HEK293 (cell line): ENCODE data around the gene ATXN2.

Experiments used
- CTCF ChIA-PET: fragments of 350-600 bp; formaldehyde crosslinking; extraction: SDS; loops from one replicate; lab custom pipeline; 2021; ENCODE audit warnings: antibody characterized with exemption; lab: Yijun Ruan, JAX
- POLR2A ChIA-PET: fragments of 300-600 bp; formaldehyde crosslinking; extraction: SDS; loops from one replicate; lab custom pipeline; 2020; ENCODE audit warnings: antibody characterized with exemption, inconsistent platforms; lab: Yijun Ruan, JAX
- H3K27ac ChIP-seq: fragments of 200-500 bp; sonication (Bioruptor generic); 2 replicates; pipeline ENCODE4 v1.5.1; 2014; ENCODE audit warnings: low read depth, low read length, control low read depth, inconsistent platforms; ENCODE audit errors: extremely low read depth
- H3K36me3 ChIP-seq, 2 experiments: fragments of 200-500 bp in 1 of 2; sonication (Bioruptor generic) in 1 of 2; 1 replicate in 1 of 2; 2 replicates in 1 of 2; pipeline ENCODE4 v1.5.1; 2014 to 2017; ENCODE audit warnings: inconsistent platforms in 2 of 2, low read length in 2 of 2; ENCODE audit not compliant: control insufficient read depth in 2 of 2, insufficient read depth in 1 of 2
- H3K4me1 ChIP-seq: fragments of 200-500 bp; sonication (Bioruptor generic); 2 replicates; pipeline ENCODE4 v1.5.1; 2014; ENCODE audit warnings: mild to moderate bottlenecking, low read length, inconsistent platforms; ENCODE audit not compliant: control insufficient read depth, insufficient read depth
- H3K4me3 ChIP-seq: 2 replicates; pipeline ENCODE4 v1.5.1; 2011; ENCODE audit warnings: low read depth, mild to moderate bottlenecking, control low read depth, low read length, moderate library complexity
- H3K9me3 ChIP-seq: fragments of 200-500 bp; sonication (Bioruptor generic); 2 replicates; pipeline ENCODE4 v1.5.1; 2014; ENCODE audit warnings: low read depth, low read length, inconsistent platforms; ENCODE audit not compliant: control insufficient read depth, insufficient read depth
- GFI1B ChIP-seq: fragments of 450-650 bp; formaldehyde crosslinking; IDR thresholded peaks from 2 replicates; pipeline ENCODE4 v1.5.1; 2016; ENCODE audit warnings: missing biosample characterization, missing genetic modification characterization
- GLIS1 ChIP-seq: fragments of 450-650 bp; formaldehyde crosslinking; IDR thresholded peaks from 2 replicates; pipeline ENCODE4 v1.5.1; 2016; ENCODE audit warnings: missing biosample characterization, missing genetic modification characterization
- OVOL3 ChIP-seq: fragments of 450-650 bp; formaldehyde crosslinking; IDR thresholded peaks from 2 replicates; pipeline ENCODE4 v1.5.1; 2016; ENCODE audit warnings: missing biosample characterization, missing genetic modification characterization
- ZBTB10 ChIP-seq: fragments of 450-650 bp; formaldehyde crosslinking; IDR thresholded peaks from 2 replicates; pipeline ENCODE4 v1.5.1; 2016; ENCODE audit warnings: missing biosample characterization, missing genetic modification characterization
- ZBTB11 ChIP-seq: fragments of 450-650 bp; formaldehyde crosslinking; conservative IDR thresholded peaks from 2 replicates; pipeline ENCODE4 v1.5.1; 2016; ENCODE audit warnings: low read depth, missing biosample characterization, missing genetic modification characterization
- ZBTB8A ChIP-seq: fragments of 450-650 bp; formaldehyde crosslinking; IDR thresholded peaks from 2 replicates; pipeline ENCODE4 v1.5.1; 2016; ENCODE audit warnings: missing biosample characterization, missing genetic modification characterization
- ZNF112 ChIP-seq: fragments of 450-650 bp; formaldehyde crosslinking; IDR thresholded peaks from 2 replicates; pipeline ENCODE4 v1.5.0; 2017; ENCODE audit warnings: missing biosample characterization, missing genetic modification characterization
- ZNF140 ChIP-seq: fragments of 450-650 bp; formaldehyde crosslinking; IDR thresholded peaks from 2 replicates; pipeline ENCODE4 v1.5.1; 2016; ENCODE audit warnings: missing biosample characterization, missing genetic modification characterization
- ZNF239 ChIP-seq: fragments of 450-650 bp; formaldehyde crosslinking; IDR thresholded peaks from 2 replicates; pipeline ENCODE4 v1.5.1; 2016; ENCODE audit warnings: missing biosample characterization, missing genetic modification characterization
- ZNF248 ChIP-seq: fragments of 450-650 bp; formaldehyde crosslinking; IDR thresholded peaks from 2 replicates; pipeline ENCODE4 v1.5.1; 2017; ENCODE audit warnings: missing biosample characterization, missing genetic modification characterization
- ZNF26 ChIP-seq: fragments of 450-650 bp; formaldehyde crosslinking; IDR thresholded peaks from 2 replicates; pipeline ENCODE4 v1.5.1; 2016; ENCODE audit warnings: missing biosample characterization, missing genetic modification characterization
- ZNF335 ChIP-seq: fragments of 450-650 bp; formaldehyde crosslinking; conservative IDR thresholded peaks from 2 replicates; pipeline ENCODE4 v1.5.1; 2016; ENCODE audit warnings: missing biosample characterization, missing genetic modification characterization
- ZNF350 ChIP-seq: fragments of 450-650 bp; formaldehyde crosslinking; IDR thresholded peaks from 2 replicates; pipeline ENCODE4 v1.5.0; 2017; ENCODE audit warnings: missing biosample characterization, mild to moderate bottlenecking, missing genetic modification characterization
- ZNF37A ChIP-seq: fragments of 450-650 bp; IDR thresholded peaks from 2 replicates; pipeline ENCODE4 v1.5.1; 2018; ENCODE audit warnings: missing biosample characterization, missing genetic modification characterization
- ZNF416 ChIP-seq: fragments of 450-650 bp; formaldehyde crosslinking; IDR thresholded peaks from 2 replicates; pipeline ENCODE4 v1.5.1; 2016; ENCODE audit warnings: missing biosample characterization, missing genetic modification characterization
- ZNF510 ChIP-seq: fragments of 450-650 bp; formaldehyde crosslinking; IDR thresholded peaks from 2 replicates; pipeline ENCODE4 v1.5.1; 2018; ENCODE audit warnings: mild to moderate bottlenecking, missing genetic modification characterization, missing biosample characterization; ENCODE audit not compliant: insufficient replicate concordance
- ZNF518A ChIP-seq: fragments of 450-650 bp; formaldehyde crosslinking; conservative IDR thresholded peaks from 2 replicates; pipeline ENCODE4 v1.5.1; 2016; ENCODE audit warnings: low read depth, missing biosample characterization, missing genetic modification characterization
- ZNF596 ChIP-seq: fragments of 450-650 bp; IDR thresholded peaks from 2 replicates; pipeline ENCODE4 v1.5.0; 2018; ENCODE audit warnings: missing biosample characterization, mild to moderate bottlenecking, missing genetic modification characterization, moderate library complexity
- ZNF600 ChIP-seq: fragments of 450-650 bp; formaldehyde crosslinking; IDR thresholded peaks from 2 replicates; pipeline ENCODE4 v1.5.1; 2016; ENCODE audit warnings: missing biosample characterization, missing genetic modification characterization
- ZNF704 ChIP-seq: fragments of 450-650 bp; formaldehyde crosslinking; IDR thresholded peaks from 2 replicates; pipeline ENCODE4 v1.5.1; 2016; ENCODE audit warnings: missing biosample characterization, missing genetic modification characterization
- ZNF791 ChIP-seq: fragments of 450-650 bp; formaldehyde crosslinking; IDR thresholded peaks from 2 replicates; pipeline ENCODE4 v1.5.1; 2016; ENCODE audit warnings: missing biosample characterization, missing genetic modification characterization
- ZNF843 ChIP-seq: fragments of 450-650 bp; formaldehyde crosslinking; IDR thresholded peaks from 2 replicates; pipeline ENCODE4 v1.5.1; 2016; ENCODE audit warnings: missing biosample characterization, missing genetic modification characterization
- ZSCAN30 ChIP-seq: fragments of 450-650 bp; IDR thresholded peaks from 2 replicates; pipeline ENCODE4 v1.5.1; 2018; ENCODE audit warnings: missing biosample characterization, mild to moderate bottlenecking, missing genetic modification characterization, moderate library complexity
- ZSCAN5A ChIP-seq: fragments of 450-650 bp; formaldehyde crosslinking; IDR thresholded peaks from 2 replicates; pipeline ENCODE4 v1.5.1; 2016; ENCODE audit warnings: missing biosample characterization, missing genetic modification characterization

The ATXN2 gene

GRCh38 chr12:111643427-111643826 is 44.3 kb upstream of the ATXN2 start:
- H3K36me3 ChIP-seq: peaks cover 20 to 47% of the 10 kb centered on the region in 2 experiments; a peak in 2 of 3 replicates
- H3K4me3 ChIP-seq: no peak overlapping the region
- CTCF ChIA-PET: interaction anchor here (1.3 kb wide), 2 partner anchors 16 to 192 kb away, joined by 5 to 7 read pairs; no protein-coding TSS in a partner anchor
- POLR2A ChIA-PET: no interaction called here
- peak overlapping the region; percentile 88 for H3K27ac ChIP-seq
- no peaks in the 10 kb centered on the region for H3K9me3 ChIP-seq
- peaks cover 18% of the 10 kb centered on the region for H3K4me1 ChIP-seq
- peak; percentile 81; the same call in 1 of the 2 replicates for TF ChIP-seq ZSCAN30 (tag by site-specific recombination)
- TF ChIP-seq ZBTB11 (tag by site-specific recombination): no peak
- no peak for TF ChIP-seq ZNF248 (tag by site-specific recombination)
- no peak for TF ChIP-seq ZNF791 (tag by site-specific recombination)
- no peak for TF ChIP-seq ZNF416 (tag by site-specific recombination)
- TF ChIP-seq OVOL3 (tag by site-specific recombination): peak; percentile 54; the same call in 1 of the 2 replicates
- no peak for TF ChIP-seq ZNF704 (tag by site-specific recombination)
- TF ChIP-seq ZNF37A (tag by site-specific recombination): no peak
- no peak for TF ChIP-seq ZNF350
- no peak for TF ChIP-seq ZSCAN5A
- TF ChIP-seq ZNF26: no peak
- no peak for TF ChIP-seq ZNF518A (tag by site-specific recombination)
- TF ChIP-seq ZBTB10 (tag by site-specific recombination): no peak
- TF ChIP-seq ZNF843 (tag by site-specific recombination): peak; percentile 72
- no peak for TF ChIP-seq ZNF140 (tag by site-specific recombination)
- no peak for TF ChIP-seq ZNF596
- no peak for TF ChIP-seq ZNF239
- TF ChIP-seq ZNF335 (tag by site-specific recombination): 0 out of 2 replicates have a peak, but pooled peaks have one; percentile 17
- TF ChIP-seq ZNF600 (tag by site-specific recombination): no peak
- TF ChIP-seq ZNF112: no peak
- TF ChIP-seq GFI1B: no peak
- no peak for TF ChIP-seq ZBTB8A
- no peak for TF ChIP-seq GLIS1 (tag by site-specific recombination)
- no peak for TF ChIP-seq ZNF510 (tag by site-specific recombination)
